GM12878 (cell line): Measurements from ENCODE around the gene PHB1. TPM values are rescaled to one million over a fixed set of nuclear protein-coding genes. Genes with fewer than 3 reads are reported as not detected.

Experiments
- ATAC-seq: fragments of 200-7000 bp; cut with Tn5 transposase; 3 replicates; pipeline ENCODE4 v1.9.1; 2020; ENCODE audit warnings: mild to moderate bottlenecking, moderate library complexity
- BruUV-seq: library from RNA; stranded (reverse); fragments of 400-500 nt; replicated peaks from 2 replicates; lab custom pipeline; 2021; lab: Mats Ljungman, UMichigan
- CTCF ChIA-PET: fragments of 300-600 bp; sonication (Branson Sonifier 250); formaldehyde crosslinking; extraction: SDS; loops from one replicate; lab custom pipeline; 2021; ENCODE audit warnings: inconsistent platforms; lab: Yijun Ruan, JAX
- POLR2A ChIA-PET: fragments of 350-600 bp; formaldehyde crosslinking; extraction: SDS; loops from one replicate; lab custom pipeline; 2021; ENCODE audit warnings: inconsistent platforms; lab: Charles Lee
- RAD21 ChIA-PET: fragments of 300-600 bp; sonication (Branson Sonifier 250); formaldehyde crosslinking; loops from one replicate; lab custom pipeline; 2023; ENCODE audit warnings: antibody characterized with exemption; ENCODE audit not compliant: unreplicated experiment; lab: Charles Lee
- SMC1A ChIA-PET: fragments of 300-600 bp; sonication (Branson Sonifier 250); formaldehyde crosslinking; loops from one replicate; lab custom pipeline; 2023; ENCODE audit not compliant: unreplicated experiment, uncharacterized antibody; lab: Charles Lee
- DNase-seq: peaks from one replicate; pipeline ENCODE4 v3.0.0-alpha.2; 2011; ENCODE audit warnings: low read depth, low spot score
- FAIRE-seq: peaks from 3 replicates; lab custom pipeline; 2011; peaks lifted over from hg19 to GRCh38; lab: Jason Lieb, UNC
- H2AFZ ChIP-seq: 2 replicates; pipeline ENCODE4 v1.6.0; 2011; ENCODE audit warnings: low read depth, low read length, control low read depth; ENCODE audit not compliant: control insufficient read depth
- H3K27ac ChIP-seq: 2 replicates; pipeline ENCODE4 v1.5.1; 2011; ENCODE audit warnings: control low read depth; ENCODE audit not compliant: control insufficient read depth, insufficient read depth
- H3K27me3 ChIP-seq, 2 experiments: replicated peaks in 1 of 2; 2 replicates each; pipeline versions ENCODE4 v1.6.0 to v1.6.1; 2011; ENCODE audit warnings: low read length in 1 of 2; ENCODE audit not compliant: control insufficient read depth in 2 of 2, insufficient read depth in 2 of 2
- H3K36me3 ChIP-seq, 2 experiments: 2 replicates each; pipeline ENCODE4 v1.5.1; 2011; ENCODE audit warnings: low read length in 1 of 2; ENCODE audit not compliant: control insufficient read depth in 2 of 2, insufficient read depth in 2 of 2
- H3K4me1 ChIP-seq: 2 replicates; pipeline ENCODE4 v1.6.1; 2011; ENCODE audit warnings: mild to moderate bottlenecking, low read length, moderate library complexity, mixed read lengths; ENCODE audit not compliant: control insufficient read depth, insufficient read depth
- H3K4me2 ChIP-seq: 2 replicates; pipeline ENCODE4 v1.6.0; 2011; ENCODE audit warnings: control low read depth; ENCODE audit not compliant: control insufficient read depth, insufficient read depth
- H3K4me3 ChIP-seq: fragments of 200-600 bp; sonication (generic); 2 replicates; pipeline ENCODE4 v1.5.1; 2016
- H3K79me2 ChIP-seq: 2 replicates; pipeline ENCODE4 v1.6.0; 2011; ENCODE audit warnings: low read length; ENCODE audit not compliant: control insufficient read depth, insufficient read depth
- H3K9ac ChIP-seq: 2 replicates; pipeline ENCODE4 v1.8.0; 2011; ENCODE audit warnings: low read length, control low read depth, mixed read lengths; ENCODE audit not compliant: control insufficient read depth, insufficient read depth
- H3K9me3 ChIP-seq: replicated peaks from 3 replicates; pipeline ENCODE4 v1.5.1; 2011; ENCODE audit warnings: mild to moderate bottlenecking, low read length; ENCODE audit not compliant: control insufficient read depth, insufficient read depth
- H4K20me1 ChIP-seq: 2 replicates; pipeline ENCODE4 v1.6.0; 2011; ENCODE audit not compliant: control insufficient read depth, insufficient read depth
- ASH2L ChIP-seq: fragments of 300-600, 200-600 bp; sonication (generic); IDR thresholded peaks from 2 replicates; pipeline ENCODE4 v1.6.1; 2017; ENCODE audit warnings: low read depth, mild to moderate bottlenecking, borderline replicate concordance
- BCLAF1 ChIP-seq: fragments of 450-650 bp; IDR thresholded peaks from 2 replicates; pipeline ENCODE4 v1.6.1; 2017; ENCODE audit warnings: antibody characterized with exemption, mild to moderate bottlenecking, moderate library complexity
- CEBPB ChIP-seq, 2 experiments: fragments of 150-350 bp in 1 of 2; IDR thresholded peaks; 2 replicates each; pipeline ENCODE4 v1.6.1; 2012 to 2014; ENCODE audit warnings: low read depth in 2 of 2, low read length in 2 of 2, borderline replicate concordance in 1 of 2, inconsistent platforms in 1 of 2
- CHD1 ChIP-seq: IDR thresholded peaks from 2 replicates; pipeline ENCODE4 v1.6.1; 2012; ENCODE audit warnings: low read depth, low read length, improper control_type of control experiment
- CREM ChIP-seq: IDR thresholded peaks from 2 replicates; pipeline ENCODE4 v1.6.1; 2014; ENCODE audit warnings: antibody characterized with exemption, low read depth
- FOS ChIP-seq: IDR thresholded peaks from 3 replicates; pipeline ENCODE4 v1.6.1; 2011; ENCODE audit warnings: borderline replicate concordance; ENCODE audit not compliant: insufficient read length; ENCODE audit errors: extremely low read depth
- GABPA ChIP-seq: IDR thresholded peaks from 2 replicates; pipeline ENCODE4 v1.6.1; 2014; ENCODE audit warnings: antibody characterized with exemption, low read depth, mild to moderate bottlenecking, inconsistent platforms
- IKZF1 ChIP-seq: fragments of 450-650 bp; conservative IDR thresholded peaks from 2 replicates; pipeline ENCODE4 v1.6.1; 2017; ENCODE audit warnings: antibody characterized with exemption, mild to moderate bottlenecking
- KLF5 ChIP-seq: fragments of 450-650 bp; IDR thresholded peaks from 2 replicates; pipeline ENCODE4 v1.6.1; 2014; ENCODE audit warnings: mild to moderate bottlenecking; ENCODE audit not compliant: partially characterized antibody
- NR2F1 ChIP-seq: fragments of 450-650 bp; conservative IDR thresholded peaks from 2 replicates; pipeline ENCODE4 v1.6.1; 2017; ENCODE audit warnings: mild to moderate bottlenecking
- PAX5 ChIP-seq: IDR thresholded peaks from 2 replicates; pipeline ENCODE4 v1.6.1; 2011; ENCODE audit warnings: low read depth, low read length, borderline replicate concordance
- SIN3A ChIP-seq: IDR thresholded peaks from 2 replicates; pipeline ENCODE4 v1.6.1; 2012; ENCODE audit warnings: low read depth, low read length, improper control_type of control experiment
- SMAD1 ChIP-seq: fragments of 450-650 bp; IDR thresholded peaks from 2 replicates; pipeline ENCODE4 v1.6.1; 2018; ENCODE audit warnings: mild to moderate bottlenecking, low read depth; ENCODE audit not compliant: partially characterized antibody
- SREBF1 ChIP-seq: IDR thresholded peaks from 2 replicates; pipeline ENCODE4 v1.6.1; 2012; ENCODE audit warnings: mild to moderate bottlenecking, low read length
- TARDBP ChIP-seq: IDR thresholded peaks from 2 replicates; pipeline ENCODE4 v1.6.1; 2016; ENCODE audit warnings: borderline replicate concordance
- WRNIP1 ChIP-seq: IDR thresholded peaks from 2 replicates; pipeline ENCODE4 v1.6.1; 2011; ENCODE audit warnings: low read depth, low read length, improper control_type of control experiment, borderline replicate concordance
- YBX1 ChIP-seq: fragments of 450-650 bp; IDR thresholded peaks from 2 replicates; pipeline ENCODE4 v1.6.1; 2016; ENCODE audit warnings: antibody characterized with exemption
- whole genome bisulfite sequencing: methylation state at CpG from one replicate; pipeline ENCODE4 v1.1.6; 2016; ENCODE audit warnings: low lambda C conversion rate; ENCODE audit not compliant: insufficient replicate concordance, insufficient coverage; ENCODE audit errors: missing lambda C conversion rate; 5-methylcytosine and 5-hydroxymethylcytosine counted together
- in situ Hi-C: fragments of 300-500 bp; cut with MboI; formaldehyde crosslinking; loops from 9 replicates; pipeline ENCODE4 v1.14.3; 2018; ENCODE audit warnings: mixed read lengths
- intact Hi-C: fragments of 100-400 bp; cut with micrococcal nuclease; formaldehyde crosslinking; loops from one replicate; pipeline ENCODE4 v1.14.2; 2022; ENCODE audit not compliant: unreplicated experiment
- polyA plus RNA-seq, 11 experiments: library from polyadenylated mRNA; depleted of rRNA in 4 of 11; unstranded in 6 of 11; stranded (reverse) in 5 of 11; fragments of >200 nt; fragmentation: Nextera tagmentation in 4 of 11; fragmentation: Illumina TruSeq in 1 of 11; extraction: Ambion mirVana in 4 of 11; extraction: Trizol in 1 of 11; gene quantifications; 1 replicate in 1 of 11; 2 replicates in 10 of 11; pipeline versions ENCODE4 v1.2.1 to v1.2.3, GENCODE V29; 2011 to 2016; ENCODE audit warnings: inconsistent platforms in 2 of 11, missing spikeins in 2 of 11, low read depth in 1 of 11
- total RNA-seq, 4 experiments: library from RNA; depleted of rRNA in 3 of 4; stranded (reverse); fragments of >200 nt in 3 of 4; fragmentation: Illumina TruSeq in 1 of 4; extraction: Trizol in 1 of 4; gene quantifications; 2 replicates each; pipeline versions ENCODE4 v1.2.1 to v1.2.3, GENCODE V29; 2013 to 2021
- TF ChIP-seq, protein P1 (sequence below): fragments of 450-650 bp; IDR thresholded peaks from 2 replicates; pipeline ENCODE4 v1.6.1; 2018; ENCODE audit warnings: mild to moderate bottlenecking, low read depth, moderate library complexity; ENCODE audit not compliant: partially characterized antibody

PHB1 gene
- total and polyA plus RNA-seq, 10 of the 15 experiments (the other 5 are each of a cell fraction or from before 2014, with no cell fraction given), result 117 to 466 (median 248) TPM

GRCh38 chr17:49444384-49444783, 29.7 kb upstream of the PHB1 start:
- 18% methylated on average over 12 of the region's 12 CpGs for WGBS
- H2AFZ ChIP-seq, result no peak overlapping the region

More at GRCh38 chr17:49444384-49444783, 29.7 kb upstream of the PHB1 start:
- H3K4me2 ChIP-seq, result no peak overlapping the region
- no TSS peak for BruUV-seq
- no peaks in the 10 kb centered on the region for H3K36me3 ChIP-seq
- no peak overlapping the region for H3K27ac ChIP-seq
- peaks cover 0 to 4% of the 10 kb centered on the region in 2 experiments; a peak in 2 of 4 replicates for H3K27me3 ChIP-seq
- ChIA-PET CTCF (interaction anchor here (0.9 to 2.1 kb wide), 2 partner anchors 111 to 113 kb away, joined by 3 to 4 read pairs; no protein-coding TSS in a partner anchor), SMC1A (interaction anchor here (1.7 kb wide), 1 partner anchor 19 kb away, joined by 3 read pairs; no protein-coding TSS in a partner anchor), RAD21 (no interaction called here), POLR2A (no interaction called here)
- DNase-seq, result no peak
- H3K4me1 ChIP-seq, result no peaks in the 10 kb centered on the region
- no peak overlapping the region for H3K4me3 ChIP-seq
- TF ChIP-seq GABPA, result no peak
- no peak for TF ChIP-seq WRNIP1
- no peak for TF ChIP-seq FOS
- no peak for TF ChIP-seq TARDBP
- TF ChIP-seq, protein P1, sequence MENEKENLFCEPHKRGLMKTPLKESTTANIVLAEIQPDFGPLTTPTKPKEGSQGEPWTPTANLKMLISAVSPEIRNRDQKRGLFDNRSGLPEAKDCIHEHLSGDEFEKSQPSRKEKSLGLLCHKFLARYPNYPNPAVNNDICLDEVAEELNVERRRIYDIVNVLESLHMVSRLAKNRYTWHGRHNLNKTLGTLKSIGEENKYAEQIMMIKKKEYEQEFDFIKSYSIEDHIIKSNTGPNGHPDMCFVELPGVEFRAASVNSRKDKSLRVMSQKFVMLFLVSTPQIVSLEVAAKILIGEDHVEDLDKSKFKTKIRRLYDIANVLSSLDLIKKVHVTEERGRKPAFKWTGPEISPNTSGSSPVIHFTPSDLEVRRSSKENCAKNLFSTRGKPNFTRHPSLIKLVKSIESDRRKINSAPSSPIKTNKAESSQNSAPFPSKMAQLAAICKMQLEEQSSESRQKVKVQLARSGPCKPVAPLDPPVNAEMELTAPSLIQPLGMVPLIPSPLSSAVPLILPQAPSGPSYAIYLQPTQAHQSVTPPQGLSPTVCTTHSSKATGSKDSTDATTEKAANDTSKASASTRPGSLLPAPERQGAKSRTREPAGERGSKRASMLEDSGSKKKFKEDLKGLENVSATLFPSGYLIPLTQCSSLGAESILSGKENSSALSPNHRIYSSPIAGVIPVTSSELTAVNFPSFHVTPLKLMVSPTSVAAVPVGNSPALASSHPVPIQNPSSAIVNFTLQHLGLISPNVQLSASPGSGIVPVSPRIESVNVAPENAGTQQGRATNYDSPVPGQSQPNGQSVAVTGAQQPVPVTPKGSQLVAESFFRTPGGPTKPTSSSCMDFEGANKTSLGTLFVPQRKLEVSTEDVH, result no peak
- TF ChIP-seq IKZF1, result no peak
- TF ChIP-seq SIN3A, result no peak
- TF ChIP-seq PAX5, result no peak
- TF ChIP-seq KLF5, result no peak
- TF ChIP-seq CHD1, result no peak
- TF ChIP-seq YBX1, result no peak
- no peak for TF ChIP-seq BCLAF1
- TF ChIP-seq CREM, result no peak
- no peak for TF ChIP-seq ASH2L
- TF ChIP-seq SREBF1, result no peak
- no peak for TF ChIP-seq NR2F1
- no peak for TF ChIP-seq CEBPB (IDR thresholded peaks at IDR 0.05; ENCODE audit: borderline replicate concordance in 1 of 2, low read depth in 2 of 2, low read length in 2 of 2)
- no peak for TF ChIP-seq SMAD1
- in situ Hi-C loops, result no loop called here
- intact Hi-C loops, result no loop called here
- no peaks in the 10 kb centered on the region for H3K79me2 ChIP-seq
- no peaks in the 10 kb centered on the region for H4K20me1 ChIP-seq
- no peaks in the 10 kb centered on the region for H3K9me3 ChIP-seq
- ATAC-seq, result no peak
- H3K9ac ChIP-seq, result no peak overlapping the region
- no peak for FAIRE-seq
